GM12864 (cell line): Measurements from ENCODE around the gene SLC35E4.
"Not testable (repeated sequence)": the region's sequence is repeated elsewhere in the genome, so short reads cannot be mapped to it uniquely, and the experiment has no call there.

Experiments used
- DNase-seq: peaks from one replicate; pipeline ENCODE4 v3.0.0-alpha.2; 2011; ENCODE audit warnings: low read depth
- H3K4me3 ChIP-seq: 2 replicates; pipeline ENCODE4 v1.5.1; 2011; ENCODE audit warnings: mild to moderate bottlenecking, low read depth, low read length, control low read depth
- CTCF ChIP-seq: IDR thresholded peaks from 2 replicates; pipeline ENCODE4 v1.5.1; 2011; ENCODE audit warnings: low read depth, mild to moderate bottlenecking, moderate library complexity, low read length, control low read depth, inconsistent platforms; ENCODE audit errors: missing control alignments

Gene SLC35E4

GRCh38 chr22:30628491-30628890 is 7.1 kb upstream of the SLC35E4 start:
- TF ChIP-seq CTCF: no peak
- DNase-seq: no peak
- H3K4me3 ChIP-seq: no peak overlapping the region

GRCh38 chr22:30631469-30631868 is 4.1 kb upstream of the SLC35E4 start:
- H3K4me3 ChIP-seq, DNase-seq: not testable (repeated sequence)

GRCh38 chr22:30634471-30635233 is 929 bp upstream of the SLC35E4 start:
- DNase-seq: peak; percentile 77
- peak overlapping the region; percentile 51 for H3K4me3 ChIP-seq

GRCh38 chr22:30636226-30637077 is 871 bp downstream of the SLC35E4 start:
- no peak for DNase-seq
- TF ChIP-seq CTCF: no peak
- H3K4me3 ChIP-seq: peak overlapping the region; percentile 73

More at GRCh38 chr22:30634471-30635233, 929 bp upstream of the SLC35E4 start:
- peak; percentile 93 for TF ChIP-seq CTCF

- DNase-seq: no peak
- H3K4me3 ChIP-seq: no peak overlapping the region
- TF ChIP-seq CTCF: no peak
Measured at GRCh38 chr22:30637701-30638114, 2.1 kb downstream of the SLC35E4 start.

- TF ChIP-seq CTCF: no peak
- no peak for DNase-seq
- no peak overlapping the region for H3K4me3 ChIP-seq
Measured at GRCh38 chr22:30640361-30640760, 4.8 kb downstream of the SLC35E4 start.

- no peak overlapping the region for H3K4me3 ChIP-seq
- TF ChIP-seq CTCF: no peak
- no peak for DNase-seq
Measured at GRCh38 chr22:30640839-30641430, 5.4 kb downstream of the SLC35E4 start.
